GM18870 (cell line): ENCODE measurements around the gene NID1.

Experiments used
- ATAC-seq: cut with Tn5 transposase; IDR thresholded peaks from one replicate; pipeline ENCODE4 v1.9.1; 2021; ENCODE audit warnings: moderate library complexity; ENCODE audit not compliant: unreplicated experiment

Gene NID1, protein sequence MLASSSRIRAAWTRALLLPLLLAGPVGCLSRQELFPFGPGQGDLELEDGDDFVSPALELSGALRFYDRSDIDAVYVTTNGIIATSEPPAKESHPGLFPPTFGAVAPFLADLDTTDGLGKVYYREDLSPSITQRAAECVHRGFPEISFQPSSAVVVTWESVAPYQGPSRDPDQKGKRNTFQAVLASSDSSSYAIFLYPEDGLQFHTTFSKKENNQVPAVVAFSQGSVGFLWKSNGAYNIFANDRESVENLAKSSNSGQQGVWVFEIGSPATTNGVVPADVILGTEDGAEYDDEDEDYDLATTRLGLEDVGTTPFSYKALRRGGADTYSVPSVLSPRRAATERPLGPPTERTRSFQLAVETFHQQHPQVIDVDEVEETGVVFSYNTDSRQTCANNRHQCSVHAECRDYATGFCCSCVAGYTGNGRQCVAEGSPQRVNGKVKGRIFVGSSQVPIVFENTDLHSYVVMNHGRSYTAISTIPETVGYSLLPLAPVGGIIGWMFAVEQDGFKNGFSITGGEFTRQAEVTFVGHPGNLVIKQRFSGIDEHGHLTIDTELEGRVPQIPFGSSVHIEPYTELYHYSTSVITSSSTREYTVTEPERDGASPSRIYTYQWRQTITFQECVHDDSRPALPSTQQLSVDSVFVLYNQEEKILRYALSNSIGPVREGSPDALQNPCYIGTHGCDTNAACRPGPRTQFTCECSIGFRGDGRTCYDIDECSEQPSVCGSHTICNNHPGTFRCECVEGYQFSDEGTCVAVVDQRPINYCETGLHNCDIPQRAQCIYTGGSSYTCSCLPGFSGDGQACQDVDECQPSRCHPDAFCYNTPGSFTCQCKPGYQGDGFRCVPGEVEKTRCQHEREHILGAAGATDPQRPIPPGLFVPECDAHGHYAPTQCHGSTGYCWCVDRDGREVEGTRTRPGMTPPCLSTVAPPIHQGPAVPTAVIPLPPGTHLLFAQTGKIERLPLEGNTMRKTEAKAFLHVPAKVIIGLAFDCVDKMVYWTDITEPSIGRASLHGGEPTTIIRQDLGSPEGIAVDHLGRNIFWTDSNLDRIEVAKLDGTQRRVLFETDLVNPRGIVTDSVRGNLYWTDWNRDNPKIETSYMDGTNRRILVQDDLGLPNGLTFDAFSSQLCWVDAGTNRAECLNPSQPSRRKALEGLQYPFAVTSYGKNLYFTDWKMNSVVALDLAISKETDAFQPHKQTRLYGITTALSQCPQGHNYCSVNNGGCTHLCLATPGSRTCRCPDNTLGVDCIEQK

DNA sequence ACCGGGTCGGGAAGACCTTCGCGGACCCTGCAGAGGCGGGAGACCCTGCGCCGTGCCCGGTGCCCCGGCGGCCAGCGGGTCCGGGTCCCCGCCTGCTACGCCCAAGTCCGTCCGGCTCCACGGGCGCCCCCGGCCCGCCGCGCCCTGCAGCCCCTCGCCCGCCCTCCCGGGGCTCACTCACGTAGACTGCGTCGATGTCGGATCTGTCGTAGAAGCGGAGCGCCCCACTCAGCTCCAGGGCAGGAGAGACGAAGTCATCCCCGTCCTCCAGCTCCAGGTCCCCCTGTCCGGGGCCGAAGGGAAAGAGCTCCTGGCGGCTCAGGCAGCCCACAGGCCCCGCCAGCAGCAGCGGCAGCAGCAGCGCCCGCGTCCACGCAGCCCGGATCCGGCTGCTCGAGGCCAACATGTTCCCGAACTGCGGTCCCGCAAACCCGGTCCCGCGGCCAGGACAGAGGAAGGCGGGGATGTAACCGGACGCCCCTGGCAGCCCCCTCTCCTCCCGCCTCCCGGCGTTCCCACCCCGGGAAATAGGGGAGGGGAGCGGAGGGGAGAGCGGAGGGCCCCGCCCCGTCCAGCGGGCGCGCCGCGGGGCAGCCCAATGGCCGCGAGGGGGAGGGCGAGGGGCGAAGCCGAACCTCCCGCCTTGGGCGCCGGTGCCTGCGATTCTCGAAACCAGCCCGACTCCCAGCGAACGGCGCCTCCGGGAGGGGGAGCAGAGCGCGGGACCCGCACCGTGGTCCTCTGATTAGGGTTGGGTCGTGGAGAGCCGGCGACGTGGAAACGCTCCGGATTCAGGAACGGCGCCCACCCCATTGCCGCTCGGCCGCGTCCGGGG is at the start of gene NID1:
Gene NID1 (minus strand): TSS at position 417 of the 835 bp plus-strand sequence. CDS start 11 bp downstream, at position 406.
- ATAC-seq = no peak

DNA sequence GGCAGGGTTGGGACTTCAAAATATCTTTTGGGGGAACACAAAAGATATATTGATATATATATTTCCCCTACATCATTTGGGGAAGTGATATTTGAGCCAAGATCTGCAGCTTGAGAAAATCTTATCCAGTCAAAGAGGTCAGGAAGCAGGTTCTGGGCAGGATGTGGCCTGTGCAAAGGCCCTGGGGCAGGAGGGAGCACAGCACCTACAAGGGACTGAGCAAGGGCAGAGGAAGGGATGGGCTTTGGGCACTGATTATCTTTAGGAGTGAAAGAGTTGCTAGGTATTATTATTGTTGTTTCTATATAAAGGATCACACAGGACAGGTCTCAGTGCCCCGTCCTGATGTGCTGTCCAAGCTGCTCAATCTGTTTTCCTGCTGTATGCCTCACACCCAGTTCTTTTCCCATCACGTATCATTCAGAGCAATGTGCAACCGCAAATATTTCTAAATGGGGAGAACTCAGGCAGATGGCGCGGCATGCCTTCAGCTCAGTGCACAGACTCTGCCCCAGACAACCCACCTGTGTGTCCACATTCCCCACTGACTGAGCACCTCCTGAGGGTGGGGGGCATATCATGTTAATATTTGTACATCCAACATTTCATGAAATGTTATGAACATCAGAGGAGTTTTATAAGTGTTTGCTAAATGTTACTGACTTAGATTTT is 49.3 kb upstream of the NID1 start:
- ATAC-seq = no peak

DNA sequence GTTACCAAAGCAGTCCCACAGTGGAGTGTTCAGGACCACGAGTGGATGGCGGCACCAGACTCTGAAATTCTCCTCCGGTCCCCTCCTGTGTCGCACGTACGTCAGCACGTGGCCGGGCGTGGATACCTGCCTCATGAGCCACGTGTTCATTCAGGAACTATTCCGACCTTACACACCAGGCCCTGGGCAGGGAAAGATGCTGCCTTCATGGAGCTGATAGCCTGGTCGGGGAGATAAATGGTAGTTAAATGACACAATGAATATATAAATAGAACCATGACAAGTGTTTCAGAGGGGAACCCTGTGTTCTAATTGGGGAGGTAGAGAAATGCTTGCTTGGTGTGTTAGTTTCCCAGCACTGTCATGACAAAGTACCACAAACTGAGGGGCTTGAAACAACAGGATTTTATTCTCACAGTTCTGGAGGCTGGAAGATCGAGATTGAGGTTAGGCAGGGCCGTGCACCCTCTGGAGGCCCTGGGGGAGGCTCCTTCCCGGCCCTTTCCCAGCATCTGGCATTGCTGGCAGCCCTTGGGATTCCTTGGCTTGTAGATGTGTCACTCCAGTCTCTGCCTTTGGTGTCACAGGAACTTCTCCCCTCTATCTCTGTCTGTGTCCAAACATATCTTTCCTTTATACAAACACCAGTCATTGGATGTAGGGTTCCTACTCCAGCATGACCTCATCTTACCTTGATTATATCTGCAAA is 48.6 kb upstream of the NID1 start:
- no peak for ATAC-seq

DNA sequence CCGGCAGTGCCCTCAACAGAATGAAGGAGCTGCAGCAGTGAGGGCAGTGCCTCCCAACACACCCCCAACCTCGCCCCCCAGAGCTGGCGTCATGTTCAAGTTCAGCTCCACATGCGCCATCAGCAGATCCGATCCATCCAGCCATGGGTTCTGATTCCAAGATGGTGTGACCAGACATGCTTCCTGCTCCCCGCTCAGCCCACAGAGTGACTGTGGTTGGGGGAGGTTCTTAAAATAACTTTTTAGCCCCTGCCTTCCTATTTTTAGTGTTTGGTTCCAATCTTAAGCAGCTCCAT is 47.4 kb upstream of the NID1 start:
- no peak for ATAC-seq

DNA sequence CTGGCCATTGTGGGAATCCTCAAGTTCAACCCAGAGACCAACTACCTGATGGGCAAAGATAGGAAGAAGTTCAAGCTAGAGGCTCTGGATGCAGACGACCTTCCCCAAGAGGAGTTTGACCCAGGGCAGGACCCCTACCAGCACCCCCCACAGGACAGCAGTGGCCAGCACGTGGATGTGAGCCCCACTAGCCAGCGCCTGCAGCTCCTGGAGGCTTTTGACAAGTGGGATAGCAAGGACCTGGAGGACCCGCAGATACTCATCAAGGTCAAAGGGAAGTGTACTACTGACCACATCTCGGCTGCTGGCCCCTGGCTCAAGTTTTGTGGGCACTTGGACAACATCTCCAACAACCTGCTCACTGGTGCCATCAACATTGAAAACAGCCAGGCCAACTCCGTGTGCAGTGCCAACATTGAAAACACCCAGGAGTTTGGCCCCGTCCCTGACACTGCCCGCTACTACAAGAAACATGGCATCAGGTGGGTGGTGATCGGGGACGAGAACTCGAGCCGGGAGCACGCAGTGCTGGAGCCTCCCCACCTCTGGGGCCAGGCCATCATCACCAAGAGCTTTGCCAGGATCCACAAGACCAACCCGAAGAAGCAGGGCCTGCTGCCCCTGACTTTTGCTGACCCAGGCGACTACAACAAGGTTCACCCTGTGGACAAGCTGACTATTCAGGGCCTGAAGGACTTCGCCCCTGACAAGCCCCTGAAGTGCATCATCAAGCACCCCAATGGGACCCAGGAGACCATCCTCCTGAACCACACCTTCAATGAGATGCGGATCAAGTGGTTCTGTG is 46.8 kb upstream of the NID1 start:
- ATAC-seq = no peak

DNA sequence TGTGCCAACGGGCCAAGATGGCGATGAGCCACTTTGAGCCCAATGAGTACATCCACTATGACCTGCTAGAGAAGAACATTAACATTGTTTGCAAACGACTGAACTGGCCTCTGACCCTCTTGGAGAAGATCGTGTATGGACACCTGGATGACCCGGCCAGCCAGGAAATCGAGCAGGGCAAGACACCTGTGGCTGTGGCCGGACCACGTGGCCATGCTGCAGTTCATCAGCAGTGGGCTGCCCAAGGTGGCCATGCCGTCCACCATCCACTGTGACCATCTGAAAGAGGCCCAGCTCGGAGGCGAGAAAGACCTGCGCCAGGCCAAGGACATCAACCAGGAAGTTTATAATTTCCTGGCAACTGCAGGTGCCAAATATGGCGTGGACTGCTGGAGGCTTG is 45.2 kb upstream of the NID1 start:
- ATAC-seq = no peak

DNA sequence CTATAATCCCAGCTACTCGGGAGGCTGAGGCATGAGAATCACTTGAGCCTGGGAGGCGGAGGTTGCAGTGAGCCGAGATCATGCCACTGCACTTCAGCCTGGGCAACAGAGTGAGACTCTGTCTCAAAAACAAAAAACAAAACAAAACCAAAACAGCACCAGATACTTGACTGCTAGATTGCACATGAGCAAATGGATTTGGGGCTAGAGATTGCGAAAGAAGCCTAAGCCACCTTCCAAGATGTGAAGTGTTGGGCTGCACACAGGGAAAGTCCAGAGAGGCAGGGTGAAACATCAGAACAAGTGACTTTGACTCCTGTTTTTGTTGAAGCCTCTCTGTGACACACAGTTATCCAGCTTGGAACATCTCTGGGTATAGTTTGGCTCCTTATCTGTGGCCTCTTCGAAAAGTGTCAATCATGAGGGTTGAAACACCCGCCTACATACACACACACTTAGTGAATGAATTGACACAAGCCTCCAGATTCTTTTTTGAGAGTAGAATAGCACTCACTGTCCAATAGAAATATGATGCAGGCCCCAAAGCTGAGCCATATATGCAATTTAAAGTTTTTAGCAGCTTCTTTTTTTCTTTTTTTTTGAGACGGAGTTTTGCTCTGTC is 43.2 kb upstream of the NID1 start:
- no peak for ATAC-seq

DNA sequence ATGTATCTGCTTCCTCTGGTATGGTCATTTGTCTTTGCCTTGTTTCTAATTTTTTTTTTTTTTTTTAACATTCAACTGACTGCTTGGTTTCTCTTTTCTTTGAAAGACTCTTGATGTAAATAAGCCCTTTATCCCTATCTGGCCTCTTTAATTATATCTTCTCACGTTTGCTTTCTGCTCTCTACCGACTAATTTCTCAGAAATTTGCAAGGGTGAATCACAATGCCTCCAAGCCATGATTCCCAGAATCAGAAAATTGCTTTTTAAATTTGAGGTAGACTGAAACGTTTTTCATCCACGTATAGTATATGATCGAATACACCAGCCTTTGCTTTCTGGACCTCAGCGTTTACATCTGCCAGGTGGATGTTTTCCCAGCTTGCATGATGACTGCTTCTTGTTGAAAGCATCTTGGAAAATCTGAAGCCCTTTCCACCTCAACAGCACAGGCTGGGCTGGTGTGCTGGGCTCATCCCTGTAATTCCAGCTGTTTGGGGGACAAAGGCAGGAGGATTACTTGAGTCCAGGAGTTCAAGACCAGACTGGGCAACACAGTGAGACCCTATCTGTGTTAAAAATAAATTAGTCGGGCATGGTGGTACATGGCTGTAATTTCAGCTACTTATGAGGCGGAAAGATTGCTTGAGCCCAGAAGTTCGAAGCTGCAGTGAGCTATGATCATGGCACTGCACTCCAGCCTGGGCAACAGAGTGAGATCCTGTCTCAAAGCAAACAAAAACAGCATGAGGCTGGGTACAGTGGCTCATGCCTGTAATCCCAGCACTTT is 42.4 kb upstream of the NID1 start:
- ATAC-seq = no peak

DNA sequence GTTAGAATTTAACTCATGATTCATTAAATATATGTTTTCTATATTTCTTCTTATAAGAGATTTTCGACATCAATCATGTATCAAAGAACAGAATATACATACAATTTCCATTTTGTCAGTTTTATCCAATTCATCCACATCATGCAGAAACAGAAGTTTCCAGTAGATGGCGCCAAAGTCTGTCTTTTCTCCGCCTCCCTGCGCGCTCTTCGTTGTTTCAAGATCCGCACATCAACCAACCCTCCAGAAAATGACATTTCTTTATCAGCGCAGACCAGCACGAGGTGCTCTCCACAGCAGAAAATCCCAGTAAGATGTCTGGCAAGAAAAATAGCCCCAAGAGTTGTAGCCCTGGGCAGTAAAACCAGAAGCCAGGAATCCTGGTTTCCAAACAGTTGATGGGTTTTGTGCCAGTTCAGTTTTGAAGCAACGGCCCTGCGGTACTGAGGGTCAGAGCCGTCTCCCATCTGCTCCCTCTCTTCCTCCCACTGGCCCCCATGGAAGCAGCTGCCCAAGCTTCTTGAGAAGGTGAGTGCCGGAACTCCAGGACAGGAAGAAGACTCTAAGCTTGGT is 38.8 kb upstream of the NID1 start:
- no peak for ATAC-seq

DNA sequence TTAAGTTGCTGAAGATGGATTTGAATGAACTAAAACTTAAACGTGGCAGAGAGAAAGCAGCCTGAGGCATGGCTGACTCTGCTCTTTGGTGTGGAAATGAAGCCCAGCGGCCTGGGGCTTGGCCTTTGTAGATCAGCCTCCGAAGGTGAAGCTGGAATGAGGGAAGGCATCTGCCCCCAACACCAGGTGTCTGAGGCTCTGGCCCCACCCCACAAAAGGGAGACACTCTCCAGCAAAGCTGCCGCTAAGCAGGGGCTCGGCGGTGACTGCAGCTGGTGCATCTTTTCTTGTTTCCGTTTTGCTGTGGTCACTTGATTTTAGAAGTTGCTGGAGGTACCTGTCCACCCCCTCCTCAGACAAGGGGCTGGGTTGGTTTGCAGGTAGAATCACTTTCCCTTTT is 38.2 kb upstream of the NID1 start:
- ATAC-seq = no peak

DNA sequence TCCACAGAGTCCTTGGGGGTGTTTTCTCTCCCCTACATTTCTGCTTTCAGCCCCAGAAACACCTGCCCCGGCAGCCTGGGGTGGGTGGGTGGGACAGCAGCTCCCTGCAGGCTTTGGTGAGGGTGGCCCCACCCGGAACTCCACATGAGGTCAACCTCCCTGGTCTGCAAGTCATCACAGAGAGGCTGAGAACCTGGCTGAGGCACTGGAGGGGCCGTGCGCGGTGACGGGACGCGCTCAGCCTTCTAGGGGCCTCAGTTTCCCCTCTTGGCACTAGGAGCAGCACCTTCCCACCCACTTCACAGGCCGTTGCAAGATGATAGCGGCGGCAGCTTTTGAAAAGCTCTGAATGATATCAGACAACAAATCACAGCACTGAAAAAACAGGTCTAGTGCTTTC is 37.7 kb upstream of the NID1 start:
- ATAC-seq = no peak

DNA sequence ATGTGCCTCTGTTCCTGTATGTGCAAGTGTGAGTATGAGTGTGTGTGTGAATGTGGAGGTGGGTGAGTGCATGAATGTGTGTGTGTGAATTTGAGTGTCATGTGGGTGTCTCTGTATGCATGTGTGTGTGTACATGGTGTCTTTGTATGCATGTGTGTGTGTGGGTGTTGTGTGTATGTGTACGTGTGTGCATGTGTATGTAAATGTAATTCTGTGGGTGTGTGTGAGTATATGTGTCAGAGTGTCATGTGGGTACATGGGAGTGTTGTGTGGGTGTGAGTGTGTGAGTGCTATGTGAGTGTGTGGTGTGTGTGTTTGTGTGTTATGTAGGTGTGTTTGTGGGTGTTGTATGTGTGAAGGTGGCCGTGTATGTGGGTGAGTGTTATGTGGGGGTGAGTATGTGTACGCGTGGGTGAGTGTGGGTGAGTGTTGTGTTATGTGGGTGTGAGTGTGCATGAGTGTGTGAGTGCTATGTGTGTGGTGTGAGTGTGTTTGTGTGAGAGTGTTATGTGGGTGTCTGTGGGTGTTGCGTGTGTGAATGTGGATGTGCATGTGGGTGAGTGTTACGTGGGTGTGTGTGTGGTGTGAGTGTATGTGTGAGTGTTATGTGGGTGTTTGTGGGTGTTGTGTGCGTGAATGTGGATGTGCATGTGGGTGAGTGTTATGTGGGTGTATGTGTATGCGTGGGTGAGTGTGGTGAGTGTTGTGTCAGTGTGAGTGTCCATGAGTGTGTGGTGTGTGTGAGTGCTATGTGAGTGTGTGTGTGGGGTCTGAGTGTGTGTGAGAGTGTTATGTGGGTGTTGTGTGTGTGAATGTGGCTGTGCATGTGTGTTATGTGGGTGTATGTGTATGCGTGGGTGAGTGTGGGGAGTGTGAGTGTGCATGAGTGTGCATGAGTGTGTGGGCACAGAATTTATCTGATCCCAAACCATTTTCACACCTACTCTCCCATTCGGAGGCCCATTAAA is 36.6 kb upstream of the NID1 start:
- ATAC-seq = no peak

DNA sequence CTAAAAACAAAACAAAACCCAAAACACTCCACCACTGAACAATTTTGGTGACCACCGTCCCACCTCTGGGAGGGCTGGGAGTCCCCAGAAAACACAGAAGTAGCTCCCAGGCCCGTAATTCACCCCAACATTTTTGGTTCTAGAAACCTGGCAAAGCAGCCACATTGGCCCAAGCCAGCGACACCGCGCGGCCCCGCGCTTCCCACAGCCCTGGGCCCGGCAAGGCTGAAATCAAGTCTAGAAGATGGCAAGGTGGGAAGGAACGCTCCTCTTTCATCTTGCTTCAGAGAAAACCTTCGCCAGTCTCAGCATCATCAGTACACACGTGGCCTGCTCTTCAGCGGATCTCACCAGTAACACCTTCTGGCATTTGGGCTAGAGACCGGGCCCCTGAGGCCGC is 35.9 kb upstream of the NID1 start:
- no peak for ATAC-seq

DNA sequence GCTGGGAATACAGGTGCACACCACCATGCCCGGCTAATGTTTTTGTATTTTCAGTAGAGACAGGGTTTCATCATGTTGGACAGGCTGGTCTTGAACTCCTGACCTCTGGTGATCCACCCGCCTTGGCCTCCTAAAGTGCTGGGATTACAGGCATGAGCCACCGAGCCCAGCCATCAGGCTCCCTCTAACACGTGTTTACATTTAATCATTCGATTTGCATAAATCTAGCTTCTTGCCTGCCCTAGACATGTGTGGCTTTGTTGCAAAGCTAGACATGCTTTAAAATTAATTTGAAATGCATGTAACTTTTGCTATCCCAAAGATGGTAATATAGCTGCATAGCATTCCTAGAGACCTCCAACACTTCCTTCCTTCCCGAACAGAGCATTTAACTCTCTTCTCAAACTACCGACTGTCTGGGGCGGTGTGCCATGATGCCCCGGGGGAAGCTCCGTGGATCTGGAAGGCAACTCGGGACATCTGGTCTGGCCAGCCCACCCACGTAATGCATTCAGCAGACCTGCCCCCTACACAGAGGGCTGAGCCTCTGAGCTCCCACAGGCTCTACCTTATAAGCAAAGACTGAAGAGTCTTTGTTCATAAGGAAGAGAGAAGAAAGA is 34.6 kb upstream of the NID1 start:
- no peak for ATAC-seq

DNA sequence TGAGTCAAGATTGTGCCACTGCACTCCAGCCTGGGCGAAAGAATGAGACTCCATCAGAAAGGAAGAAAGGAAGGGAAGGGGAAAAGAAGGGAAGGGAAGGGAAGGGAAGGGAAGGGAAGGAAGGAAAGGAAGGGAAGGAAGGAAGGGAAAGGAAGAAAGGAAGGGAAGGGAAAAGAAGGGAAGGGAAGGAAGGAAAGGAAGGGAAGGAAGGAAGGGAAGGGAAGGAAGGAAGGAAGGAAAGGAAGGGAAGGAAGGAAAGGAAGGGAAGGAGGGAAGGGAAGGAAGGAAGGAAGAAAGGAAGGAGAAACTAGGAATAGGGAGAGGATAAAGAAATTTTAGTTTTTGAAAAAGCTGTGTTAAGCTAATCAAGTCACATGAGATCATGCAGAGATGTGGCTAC is 33.4 kb upstream of the NID1 start:
- no peak for ATAC-seq
